Measurements from ENCODE around the gene ELOF1.

The ELOF1 gene

DNA sequence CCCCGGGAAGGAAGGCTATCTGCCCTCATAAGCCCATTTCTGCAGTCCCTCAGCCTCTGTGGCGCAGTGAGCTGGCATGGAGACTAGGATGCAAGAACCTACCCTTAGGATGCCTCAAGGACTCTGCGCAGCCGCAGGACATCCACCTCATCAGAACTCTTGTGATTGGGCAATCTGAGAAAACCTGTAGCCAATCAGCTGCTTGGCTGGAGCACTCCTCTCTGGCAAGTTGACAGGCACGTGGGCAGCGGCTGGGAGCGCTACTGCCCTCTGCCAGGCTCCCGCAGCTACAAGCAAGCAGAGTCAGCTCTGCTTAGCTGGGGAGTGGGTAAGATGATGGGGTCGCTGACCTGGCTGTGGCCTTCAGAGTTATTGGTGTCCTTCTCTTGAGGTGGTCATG is 28.6 kb downstream of the ELOF1 start:
- peak overlapping the region in 1 of 2 donors; percentile 96 for H3K27ac ChIP-seq

DNA sequence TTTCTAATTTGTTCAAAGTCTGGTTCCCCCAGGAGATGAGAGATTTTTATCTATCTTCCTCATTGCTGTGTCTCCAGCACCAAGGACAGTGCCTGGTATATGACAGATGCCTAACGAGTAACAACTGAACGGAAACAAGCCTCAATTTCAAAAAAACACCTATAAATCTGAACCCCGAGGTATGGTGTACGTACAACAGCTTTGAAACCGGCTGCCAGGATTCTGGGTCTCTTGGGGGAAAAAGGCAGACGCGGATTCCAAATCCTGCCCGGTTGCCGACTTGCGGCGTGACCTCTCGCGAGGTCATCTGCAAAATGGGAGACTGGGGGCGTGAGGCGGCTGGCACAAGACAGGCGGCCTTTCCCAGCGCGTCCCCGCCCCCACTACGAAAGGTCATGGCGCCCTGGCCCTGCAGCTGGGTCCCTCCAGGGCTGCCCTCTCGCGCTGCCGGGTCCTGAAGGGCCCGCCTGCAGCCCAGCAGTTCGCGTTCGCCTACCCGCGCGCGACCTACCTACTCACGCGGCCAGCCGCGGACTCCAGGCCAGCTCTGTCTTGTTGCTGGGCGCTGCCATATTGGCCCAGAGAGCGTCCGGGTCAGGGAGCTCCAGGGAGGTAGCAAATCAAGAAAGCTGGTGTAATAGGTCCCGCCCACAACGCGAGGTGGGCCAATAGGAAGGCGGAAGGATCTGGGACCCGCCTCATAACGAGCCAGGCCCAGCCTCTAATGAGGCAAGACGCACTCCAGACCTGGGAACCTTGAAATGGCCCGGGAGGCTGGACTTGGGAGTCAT is 30.3 kb downstream of the ELOF1 start, which contains the start of gene ECSIT:
ECSIT (minus strand) TSS at position 584 of the 791 bp plus-strand sequence. CDS start 9,964 bp downstream, outside the sequence.
- peak; percentile 99 for DNase-seq (ENCODE audit: low spot score)
- TF ChIP-seq, protein P1, sequence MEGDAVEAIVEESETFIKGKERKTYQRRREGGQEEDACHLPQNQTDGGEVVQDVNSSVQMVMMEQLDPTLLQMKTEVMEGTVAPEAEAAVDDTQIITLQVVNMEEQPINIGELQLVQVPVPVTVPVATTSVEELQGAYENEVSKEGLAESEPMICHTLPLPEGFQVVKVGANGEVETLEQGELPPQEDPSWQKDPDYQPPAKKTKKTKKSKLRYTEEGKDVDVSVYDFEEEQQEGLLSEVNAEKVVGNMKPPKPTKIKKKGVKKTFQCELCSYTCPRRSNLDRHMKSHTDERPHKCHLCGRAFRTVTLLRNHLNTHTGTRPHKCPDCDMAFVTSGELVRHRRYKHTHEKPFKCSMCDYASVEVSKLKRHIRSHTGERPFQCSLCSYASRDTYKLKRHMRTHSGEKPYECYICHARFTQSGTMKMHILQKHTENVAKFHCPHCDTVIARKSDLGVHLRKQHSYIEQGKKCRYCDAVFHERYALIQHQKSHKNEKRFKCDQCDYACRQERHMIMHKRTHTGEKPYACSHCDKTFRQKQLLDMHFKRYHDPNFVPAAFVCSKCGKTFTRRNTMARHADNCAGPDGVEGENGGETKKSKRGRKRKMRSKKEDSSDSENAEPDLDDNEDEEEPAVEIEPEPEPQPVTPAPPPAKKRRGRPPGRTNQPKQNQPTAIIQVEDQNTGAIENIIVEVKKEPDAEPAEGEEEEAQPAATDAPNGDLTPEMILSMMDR (IDR thresholded peaks at IDR 0.05), result no peak
- Histone ChIP-seq H3K27ac (peak within 1 kb of the TSS; percentile 78 to 96), H3K4me3 (peak within 1 kb of the TSS; percentile 98)

More for the DNA sequence above, 28.6 kb downstream of the ELOF1 start:
- H3K4me3 ChIP-seq, result no peak overlapping the region
- peak; percentile 78 for DNase-seq (ENCODE audit: low spot score)
- TF ChIP-seq, protein P1 (IDR thresholded peaks at IDR 0.05), result no peak

DNA sequence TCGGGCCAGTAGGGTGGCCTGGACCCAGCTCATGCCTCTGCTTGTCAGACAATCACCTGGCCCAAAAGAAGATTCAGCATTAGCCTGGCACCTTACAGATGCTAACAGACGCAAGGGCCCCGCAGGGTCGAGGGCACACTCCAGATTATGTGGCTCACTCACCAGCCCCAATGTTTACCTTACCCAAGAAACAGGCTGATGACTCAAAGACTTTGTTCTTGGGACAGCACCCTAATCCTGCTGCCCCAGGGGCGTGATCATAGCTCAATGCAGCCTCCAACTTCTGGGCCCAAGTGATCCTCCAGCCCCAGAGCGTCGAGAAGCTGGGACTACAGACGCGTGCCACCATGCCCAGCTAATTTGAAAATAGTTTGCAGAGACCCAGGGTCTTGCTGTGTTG is 39.9 kb downstream of the ELOF1 start:
- Histone ChIP-seq H3K27ac (no peak overlapping the region), H3K4me3 (no peak overlapping the region)
- no peak for DNase-seq (ENCODE audit: low spot score)
- TF ChIP-seq, protein P1 (IDR thresholded peaks at IDR 0.05), result no peak

DNA sequence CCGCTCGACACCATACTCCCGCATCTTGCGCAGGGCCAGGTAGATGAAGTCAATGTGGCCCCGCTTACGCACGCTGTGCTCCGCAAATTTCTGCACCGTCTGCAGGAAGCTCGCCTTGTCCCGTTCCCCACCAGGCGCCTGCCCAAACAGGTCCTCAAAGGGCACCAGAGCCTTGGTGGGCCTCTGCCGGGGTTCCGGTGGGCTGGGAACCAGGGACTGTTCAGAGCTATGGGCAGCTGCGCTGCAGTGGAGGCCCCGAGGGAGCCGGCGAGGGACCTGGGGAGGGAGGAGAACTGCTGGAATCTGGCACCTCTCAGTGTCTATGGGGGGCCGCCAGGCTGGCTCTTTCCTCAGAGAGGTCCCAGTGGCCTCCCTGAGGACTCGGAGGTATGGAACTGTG is 45.1 kb downstream of the ELOF1 start:
- TF ChIP-seq, protein P1 (IDR thresholded peaks at IDR 0.05), result no peak
- Histone ChIP-seq H3K4me3 (no peak overlapping the region), H3K27ac (no peak overlapping the region)
- no peak for DNase-seq (ENCODE audit: low spot score)

DNA sequence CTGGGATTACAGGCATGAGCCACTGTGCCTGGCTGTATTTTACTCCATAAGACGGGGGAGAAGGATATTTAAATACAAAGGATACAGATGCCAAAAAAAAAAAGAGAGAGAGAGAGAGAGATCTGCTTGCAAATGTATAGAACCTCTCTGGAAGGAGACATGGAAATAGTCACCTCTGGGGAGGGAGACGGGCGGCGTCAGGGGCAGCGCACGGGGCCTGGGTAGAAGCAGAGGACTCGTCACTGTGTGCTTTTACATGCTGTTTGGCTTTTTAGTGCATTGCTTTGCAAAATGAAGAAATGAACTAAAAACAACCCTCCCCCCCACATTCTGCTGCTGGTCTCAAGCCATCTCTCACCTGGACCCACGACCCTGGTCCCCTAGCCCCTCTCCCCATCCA is 48.6 kb downstream of the ELOF1 start:
- Histone ChIP-seq H3K27ac (no peak overlapping the region), H3K4me3 (no peak overlapping the region)
- no peak for DNase-seq (ENCODE audit: low spot score)
- TF ChIP-seq, protein P1 (IDR thresholded peaks at IDR 0.05), result no peak

DNA sequence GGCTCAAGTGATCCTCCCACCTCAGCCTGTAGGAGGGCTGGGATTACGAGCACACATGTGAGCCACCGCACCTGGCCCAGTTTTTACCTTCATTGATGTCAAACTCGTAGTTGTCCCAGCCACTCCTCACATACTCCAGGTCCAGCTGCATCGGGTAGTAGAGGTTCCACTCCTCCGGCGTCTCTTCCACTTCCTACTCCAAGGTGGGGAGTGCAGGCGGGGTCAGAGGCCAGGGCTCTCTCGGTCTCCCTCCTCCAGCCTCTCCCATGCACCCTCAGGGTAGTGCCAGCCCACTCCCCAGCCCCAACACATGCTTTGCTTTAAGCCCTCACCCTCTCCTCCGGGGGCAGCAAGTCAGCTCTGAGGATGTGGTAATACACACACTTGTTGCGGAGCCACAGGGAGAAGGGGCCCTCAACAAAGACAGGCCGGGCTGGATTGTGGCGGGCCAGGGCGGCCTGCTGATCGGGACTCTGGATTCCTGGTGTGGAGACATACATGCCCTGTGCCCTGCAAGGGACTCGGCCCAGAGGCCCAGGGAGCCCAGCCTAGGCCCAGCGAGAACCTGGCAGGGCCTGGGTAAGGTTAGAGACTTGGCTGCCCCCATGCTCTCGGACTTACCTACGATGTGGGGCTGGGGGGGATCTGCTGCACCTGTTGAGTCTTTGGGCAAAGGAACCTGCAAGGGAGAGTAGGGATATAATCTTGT is 51.5 kb downstream of the ELOF1 start:
- no peak overlapping the region for H3K27ac ChIP-seq
- no peak overlapping the region for H3K4me3 ChIP-seq
- TF ChIP-seq, protein P1 (IDR thresholded peaks at IDR 0.05), result no peak
- no peak for DNase-seq (ENCODE audit: low spot score)
